Suprapubic skin (tissue), 4 donors: ENCODE results near the gene DNAH10. TPM values are rescaled to one million over a fixed set of nuclear protein-coding genes. Genes with fewer than 3 reads are reported as not detected.

ENCODE experiments used
- DNase-seq, 2 donors: peaks; one replicate each; pipeline ENCODE4 v3.0.0-alpha.2; 2019; ENCODE audit warnings: low spot score in 2 of 2
- H3K27ac ChIP-seq: fragments of 200-600 bp; sonication (generic); one replicate; pipeline ENCODE4 v1.5.1; 2019
- H3K27me3 ChIP-seq: fragments of 200-600 bp; sonication (generic); one replicate; pipeline ENCODE4 v1.5.1; 2019
- H3K36me3 ChIP-seq: fragments of 200-600 bp; sonication (generic); one replicate; pipeline ENCODE4 v1.5.1; 2019
- H3K4me1 ChIP-seq: fragments of 200-600 bp; sonication (generic); one replicate; pipeline ENCODE4 v1.5.1; 2019
- H3K4me3 ChIP-seq: fragments of 200-600 bp; sonication (generic); one replicate; pipeline ENCODE4 v1.5.1; 2019; ENCODE audit warnings: mild to moderate bottlenecking
- H3K9me3 ChIP-seq: fragments of 200-600 bp; sonication (generic); one replicate; pipeline ENCODE4 v1.5.1; 2019
- CTCF ChIP-seq, 2 donors: fragments of 200-600 bp in 1 of 2; fragments of 450-650 bp in 1 of 2; sonication (generic) in 1 of 2; IDR thresholded peaks; one replicate each; pipeline ENCODE4 v1.5.1; 2016 to 2019; ENCODE audit warnings: antibody characterized with exemption in 2 of 2, mild to moderate bottlenecking in 1 of 2, moderate library complexity in 1 of 2
- EP300 ChIP-seq: sonication (generic); formaldehyde crosslinking; IDR thresholded peaks from one replicate; pipeline ENCODE4 v1.6.1; 2017; ENCODE audit warnings: antibody characterized with exemption
- POLR2A ChIP-seq, 2 donors: fragments of 450-650 bp; IDR thresholded peaks; one replicate each; pipeline ENCODE4 v1.6.1; 2017; ENCODE audit warnings: antibody characterized with exemption in 2 of 2, mild to moderate bottlenecking in 2 of 2, moderate library complexity in 2 of 2
- POLR2AphosphoS5 ChIP-seq, 3 donors: sonication (generic); formaldehyde crosslinking; IDR thresholded peaks; one replicate each; pipeline ENCODE4 v1.6.1; 2017; ENCODE audit warnings: antibody characterized with exemption in 3 of 3
- WGBS: methylation state at CpG from one replicate; pipeline ENCODE4 v1.1.5; 2018; 5-methylcytosine and 5-hydroxymethylcytosine counted together
- total RNA-seq, 4 donors: library from RNA; depleted of rRNA; stranded (reverse); fragments of >200 nt; gene quantifications; one replicate each; pipeline ENCODE4 v1.1.0, GENCODE V29; 2016

DNAH10 gene
- total RNA-seq, 4 donors from 2014 or later: 0.13 to 1.2 (median 0.19) TPM; not detected in 1

- WGBS: 76% methylated on average over 6 of the region's 6 CpGs
- H3K4me3 ChIP-seq: no peak overlapping the region
- H3K9me3 ChIP-seq: no peaks in the 10 kb centered on the region
- H3K27me3 ChIP-seq: peaks cover 12% of the 10 kb centered on the region
- no peaks in the 10 kb centered on the region for H3K4me1 ChIP-seq
- DNase-seq: no peak
- no peak for TF ChIP-seq POLR2AphosphoS5 (IDR thresholded peaks at IDR 0.05)
- no peak overlapping the region for H3K27ac ChIP-seq
- H3K36me3 ChIP-seq: no peaks in the 10 kb centered on the region
Observed at GRCh38 chr12:123877968-123878367, 115.9 kb downstream of the DNAH10 start.

- DNase-seq: no peak
- 74% methylated on average over 11 of the region's 11 CpGs for WGBS
- TF ChIP-seq CTCF (IDR thresholded peaks at IDR 0.05) (no peak), POLR2A (IDR thresholded peaks at IDR 0.05) (no peak), POLR2AphosphoS5 (IDR thresholded peaks at IDR 0.05) (no peak), EP300 (no peak)
Observed at GRCh38 chr12:123879101-123879500, 117.0 kb downstream of the DNAH10 start.

GRCh38 chr12:123879691-123880090 lies 117.6 kb downstream of the DNAH10 start:
- no peak for DNase-seq
- H3K36me3 ChIP-seq: no peaks in the 10 kb centered on the region
- TF ChIP-seq POLR2AphosphoS5 (IDR thresholded peaks at IDR 0.05): no peak
- H3K27me3 ChIP-seq: peaks cover 21% of the 10 kb centered on the region
- no peaks in the 10 kb centered on the region for H3K9me3 ChIP-seq
- no peak overlapping the region for H3K27ac ChIP-seq
- H3K4me1 ChIP-seq: no peaks in the 10 kb centered on the region
- WGBS: 72% methylated on average over 8 of the region's 14 CpGs
- H3K4me3 ChIP-seq: no peak overlapping the region

More at GRCh38 chr12:123879101-123879500, 117.0 kb downstream of the DNAH10 start:
- Histone ChIP-seq H3K27me3 (peaks cover 17% of the 10 kb centered on the region), H3K36me3 (no peaks in the 10 kb centered on the region), H3K27ac (no peak overlapping the region), H3K9me3 (no peaks in the 10 kb centered on the region), H3K4me3 (no peak overlapping the region), H3K4me1 (no peaks in the 10 kb centered on the region)

GRCh38 chr12:123882161-123882705 lies 120.1 kb downstream of the DNAH10 start:
- Histone ChIP-seq H3K27ac (no peak overlapping the region), H3K4me1 (peaks cover 7% of the 10 kb centered on the region), H3K4me3 (no peak overlapping the region), H3K27me3 (peaks cover 26% of the 10 kb centered on the region), H3K9me3 (no peaks in the 10 kb centered on the region), H3K36me3 (no peaks in the 10 kb centered on the region)
- WGBS: 70% methylated on average over 8 of the region's 8 CpGs
- no peak for DNase-seq
- TF ChIP-seq EP300 (no peak), CTCF (IDR thresholded peaks at IDR 0.05) (no peak), POLR2AphosphoS5 (IDR thresholded peaks at IDR 0.05) (no peak), POLR2A (IDR thresholded peaks at IDR 0.05) (no peak)

- H3K4me1 ChIP-seq: peaks cover 7% of the 10 kb centered on the region
- no peaks in the 10 kb centered on the region for H3K9me3 ChIP-seq
- H3K4me3 ChIP-seq: no peak overlapping the region
- H3K27me3 ChIP-seq: peaks cover 33% of the 10 kb centered on the region
- 78% methylated on average over 13 of the region's 13 CpGs for WGBS
- no peak for TF ChIP-seq EP300
- no peak for TF ChIP-seq POLR2AphosphoS5 (IDR thresholded peaks at IDR 0.05)
- TF ChIP-seq CTCF (IDR thresholded peaks at IDR 0.05): no peak
- TF ChIP-seq POLR2A (IDR thresholded peaks at IDR 0.05): no peak
- DNase-seq: no peak
- H3K36me3 ChIP-seq: no peaks in the 10 kb centered on the region
- no peak overlapping the region for H3K27ac ChIP-seq
Observed at GRCh38 chr12:123886258-123886657, 124.2 kb downstream of the DNAH10 start.

GRCh38 chr12:123886931-123887582 lies 125.0 kb downstream of the DNAH10 start:
- no peak for TF ChIP-seq POLR2AphosphoS5 (IDR thresholded peaks at IDR 0.05)
- TF ChIP-seq CTCF (IDR thresholded peaks at IDR 0.05): no peak
- no peak for TF ChIP-seq POLR2A (IDR thresholded peaks at IDR 0.05)
- no peak for TF ChIP-seq EP300
- no peaks in the 10 kb centered on the region for H3K36me3 ChIP-seq
- DNase-seq: no peak
- H3K27ac ChIP-seq: no peak overlapping the region
- 59% methylated on average over 22 of the region's 22 CpGs for WGBS
- H3K4me1 ChIP-seq: peaks cover 7% of the 10 kb centered on the region
- peaks cover 41% of the 10 kb centered on the region for H3K27me3 ChIP-seq
- H3K4me3 ChIP-seq: no peak overlapping the region
- H3K9me3 ChIP-seq: no peaks in the 10 kb centered on the region
